Activated CD4-positive, CD25-positive, alpha-beta regulatory T cell treated with anti-CD3 and anti-CD28 coated beads, Interleukin-2, amount 50 U/mL, for 16 hours (primary cell): ENCODE measurements around the gene CPEB2.
"Not testable (repeated sequence)": the region's sequence is repeated elsewhere in the genome, so short reads cannot be mapped to it uniquely, and the experiment has no call there.

Source experiments
- DNase-seq: peaks from one replicate; pipeline ENCODE4 v3.0.0-alpha.2; 2020; ENCODE audit warnings: low read depth, low spot score

The CPEB2 gene

DNA sequence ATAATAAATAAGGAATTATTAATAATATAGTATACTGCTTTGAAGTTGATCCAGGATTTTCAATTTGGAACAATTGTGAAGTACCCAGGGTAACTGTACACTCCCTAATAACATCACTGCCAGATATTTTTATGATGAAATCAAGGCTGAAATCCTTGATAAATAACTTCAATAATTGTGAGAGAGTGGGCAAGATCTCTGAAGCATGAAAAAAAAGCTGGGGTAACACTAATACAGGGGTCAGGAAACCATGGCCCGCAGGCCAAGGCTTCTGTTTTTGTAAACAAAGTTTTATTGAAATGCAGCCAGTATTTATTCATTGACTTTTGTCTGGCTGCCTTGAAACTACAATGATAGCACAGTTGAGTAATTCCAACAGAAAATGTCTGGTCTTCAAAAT lies 41.6 kb downstream of the CPEB2 start:
- no peak for DNase-seq

GRCh38 chr4:15054541-15054940 lies 52.3 kb downstream of the CPEB2 start:
- no peak for DNase-seq

- no peak for DNase-seq
Observed at GRCh38 chr4:15060213-15060612, 57.9 kb downstream of the CPEB2 start.

GRCh38 chr4:15063341-15063740 lies 61.1 kb downstream of the CPEB2 start:
- DNase-seq: no peak

DNA sequence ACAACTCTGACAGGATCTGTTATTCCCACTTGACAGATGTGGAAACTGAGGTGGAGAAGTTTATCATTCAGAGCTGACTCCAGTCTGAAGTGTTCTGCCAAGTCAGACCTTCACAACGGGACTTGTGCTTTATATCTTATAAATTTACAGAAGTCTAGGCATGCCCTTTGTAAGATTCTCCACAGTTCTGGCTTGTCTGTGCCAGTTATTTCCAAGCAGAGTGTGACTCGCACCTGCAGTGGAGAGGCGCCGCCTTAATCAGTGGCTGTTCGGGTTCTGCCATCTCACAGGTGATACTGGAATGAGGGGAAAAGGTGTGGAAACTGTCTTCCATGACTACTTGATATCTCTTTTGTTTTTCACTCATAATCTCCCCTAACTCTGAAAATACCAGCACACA lies 63.2 kb downstream of the CPEB2 start:
- DNase-seq: no peak

DNA sequence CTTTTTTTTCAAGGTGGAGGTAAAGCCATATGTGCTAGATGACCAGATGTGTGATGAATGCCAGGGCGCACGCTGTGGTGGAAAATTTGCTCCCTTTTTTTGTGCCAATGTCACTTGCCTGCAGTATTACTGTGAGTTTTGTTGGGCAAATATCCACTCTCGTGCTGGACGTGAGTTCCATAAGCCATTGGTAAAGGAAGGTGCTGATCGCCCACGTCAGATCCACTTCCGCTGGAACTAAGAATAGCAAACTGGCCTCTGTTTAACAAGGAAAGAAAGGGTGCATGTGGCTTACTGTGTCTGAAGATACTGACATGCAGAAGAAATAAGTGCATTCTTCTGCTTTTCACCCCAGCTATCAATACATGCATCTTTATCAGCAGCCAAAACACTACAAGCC lies 63.9 kb downstream of the CPEB2 start:
- DNase-seq: no peak

- DNase-seq: no peak
Observed at GRCh38 chr4:15068298-15068697, 66.0 kb downstream of the CPEB2 start.

- no peak for DNase-seq
Observed at GRCh38 chr4:15075875-15076274, 73.6 kb downstream of the CPEB2 start.

DNA sequence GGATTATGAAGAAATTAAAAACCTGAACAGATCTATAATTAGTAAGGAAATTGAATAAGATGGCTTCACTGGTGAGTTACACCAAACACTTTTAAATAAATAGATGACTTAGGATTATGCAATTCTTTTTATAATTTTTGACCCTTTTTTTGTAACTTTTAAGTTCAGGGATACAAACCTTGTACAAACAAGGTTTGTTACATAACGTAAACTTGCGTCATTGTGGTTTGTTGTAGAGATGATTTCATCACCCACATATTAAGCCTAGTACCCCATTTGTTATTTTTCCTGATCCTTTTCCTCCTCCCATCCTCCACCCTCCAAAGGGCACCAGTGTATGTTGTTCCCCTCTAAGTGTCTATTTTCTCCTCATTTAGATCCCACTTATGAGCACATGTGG lies 75.7 kb downstream of the CPEB2 start:
- DNase-seq: no peak

DNA sequence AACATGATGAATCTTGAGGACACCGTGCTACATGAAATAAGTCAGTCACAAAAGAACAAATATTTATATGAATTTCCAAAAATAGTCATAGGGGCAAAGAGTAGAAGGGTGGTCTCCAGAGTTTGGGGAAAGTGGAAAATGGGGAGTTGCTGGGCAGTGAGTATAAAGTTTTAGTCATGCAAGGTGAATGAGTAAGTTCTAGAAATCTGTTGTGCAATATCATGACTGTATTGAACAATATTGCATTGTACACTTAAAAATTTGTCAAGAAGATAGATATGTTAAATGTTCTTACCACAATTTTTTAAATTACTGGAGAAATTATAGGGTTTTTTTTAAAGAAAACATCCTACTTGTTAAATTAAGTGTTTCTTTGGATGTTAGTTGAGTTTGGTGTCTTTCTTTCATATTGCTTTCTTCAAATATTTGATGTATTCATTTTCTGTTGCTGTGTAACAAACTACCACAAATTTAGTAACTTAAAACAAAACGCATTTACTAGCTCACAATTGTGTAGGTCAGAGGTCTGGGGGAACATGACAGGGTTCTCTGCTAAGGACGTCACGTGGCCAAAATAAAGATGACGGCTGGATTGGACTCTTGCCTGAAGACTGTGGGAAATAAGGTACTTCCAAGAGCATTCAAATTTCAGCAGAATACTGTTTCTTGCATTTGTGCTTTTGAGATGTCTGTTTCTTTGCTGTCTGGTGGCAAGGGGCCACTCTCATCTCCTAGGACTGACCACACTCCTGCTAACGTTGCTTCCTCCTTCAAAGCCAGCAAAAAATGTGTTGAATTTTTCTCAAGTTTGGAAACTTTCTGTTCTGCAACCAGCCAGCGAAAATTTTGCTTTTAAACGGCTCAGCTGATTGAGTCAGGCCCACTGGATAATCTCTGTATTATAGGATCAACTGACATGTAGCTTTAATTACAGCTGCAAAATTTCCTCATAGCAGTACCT lies 76.7 kb downstream of the CPEB2 start:
- DNase-seq: no peak

GRCh38 chr4:15084780-15085179 lies 82.5 kb downstream of the CPEB2 start:
- no peak for DNase-seq

DNA sequence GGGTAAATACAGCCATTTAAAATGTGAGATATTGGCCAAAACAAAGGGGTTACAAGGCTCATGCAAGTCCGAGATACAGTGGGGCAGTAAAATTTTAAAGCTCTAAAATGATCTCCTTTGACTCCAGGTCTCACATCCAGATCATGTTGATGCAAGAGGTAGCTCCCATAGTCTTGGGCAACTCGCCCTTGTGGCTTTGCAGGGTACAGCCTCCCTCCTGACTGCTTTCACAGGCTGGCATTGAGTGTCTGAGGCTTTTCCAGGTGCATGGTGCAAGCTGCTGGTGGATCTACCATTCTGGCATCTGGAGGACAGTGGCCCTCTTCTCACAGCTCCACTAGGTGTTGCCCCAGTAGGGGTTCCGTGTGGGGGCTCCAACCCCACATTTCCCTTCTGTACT lies 83.5 kb downstream of the CPEB2 start:
- DNase-seq: not testable (repeated sequence)

- not testable (repeated sequence) for DNase-seq
Observed at GRCh38 chr4:15086259-15086658, 84.0 kb downstream of the CPEB2 start.

- no peak for DNase-seq
Observed at GRCh38 chr4:15088394-15089035, 86.2 kb downstream of the CPEB2 start.

DNA sequence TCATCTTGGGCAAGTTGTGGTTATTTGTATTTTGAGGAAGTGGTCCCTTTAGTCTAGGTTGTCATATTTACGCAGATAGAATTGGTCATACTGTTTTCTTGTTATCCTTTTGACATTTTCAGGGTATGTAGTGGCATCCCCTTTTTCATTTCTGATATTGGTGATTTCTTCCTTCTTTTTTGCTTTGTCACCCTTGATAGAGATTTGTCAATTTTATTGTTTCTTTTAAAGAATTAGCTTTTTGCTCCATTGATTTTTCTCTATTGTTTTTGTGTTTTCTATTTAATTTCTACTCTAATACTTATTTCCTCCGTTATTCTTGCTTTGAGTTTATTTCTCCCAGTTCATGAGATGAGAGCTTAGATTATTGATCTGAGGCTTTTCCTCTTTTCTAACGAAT lies 87.7 kb downstream of the CPEB2 start:
- DNase-seq: no peak

- no peak for DNase-seq
Observed at GRCh38 chr4:15100380-15100779, 98.1 kb downstream of the CPEB2 start.

DNA sequence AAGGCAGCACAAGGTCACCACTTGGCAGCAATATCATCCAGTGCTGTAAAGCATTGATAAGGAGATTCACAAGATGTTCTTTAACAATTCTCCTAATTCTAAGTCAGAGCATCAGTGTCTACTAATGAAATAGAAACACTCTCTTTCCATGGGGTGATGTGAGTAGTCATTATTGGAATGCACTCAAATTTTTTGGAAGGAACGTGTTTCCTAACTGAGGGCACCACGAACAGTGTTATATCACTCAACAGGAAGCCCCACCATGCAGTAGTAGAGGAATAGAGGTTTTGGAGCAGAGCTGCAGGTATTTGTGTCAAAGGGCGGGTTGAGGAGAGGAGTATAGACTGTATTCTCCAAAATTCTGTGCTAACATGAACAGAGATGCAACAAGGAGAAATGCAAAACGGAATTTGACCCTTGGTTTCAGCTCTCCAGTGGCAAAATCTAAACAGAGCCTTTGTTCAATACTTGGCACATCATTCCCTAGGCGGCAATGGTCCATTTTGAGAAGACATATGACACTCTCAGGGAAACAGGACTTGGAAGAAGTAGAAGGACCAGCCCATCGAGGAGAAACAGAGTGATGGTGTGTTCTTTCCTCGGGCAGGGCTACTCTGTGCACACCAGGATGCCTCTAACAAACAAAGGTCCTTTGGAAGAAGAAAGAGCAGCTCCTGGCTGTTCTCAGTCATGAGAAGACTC lies 98.9 kb downstream of the CPEB2 start:
- no peak for DNase-seq

- DNase-seq: no peak
Observed at GRCh38 chr4:15104825-15105224, 102.5 kb downstream of the CPEB2 start.

- no peak for DNase-seq
Observed at GRCh38 chr4:15106399-15106798, 104.1 kb downstream of the CPEB2 start.

DNA sequence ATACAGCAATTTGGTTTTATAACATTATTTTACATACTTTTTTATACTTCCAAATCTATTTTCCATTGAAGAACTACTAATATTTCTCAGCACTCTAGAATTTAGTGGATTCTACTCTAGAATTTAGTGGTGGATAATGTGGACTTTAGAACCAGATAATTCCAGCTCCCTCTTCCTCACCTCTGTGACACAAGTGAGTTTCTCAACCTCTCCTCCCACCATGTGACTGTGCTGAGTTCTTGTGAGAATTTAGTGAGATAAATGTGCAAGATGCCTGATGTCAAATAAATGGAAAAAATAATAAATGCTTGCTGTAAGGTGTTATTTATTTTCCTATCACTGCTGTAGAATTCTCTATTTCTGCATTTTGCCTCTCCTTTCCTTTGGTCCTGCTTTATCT lies 107.3 kb downstream of the CPEB2 start:
- DNase-seq: no peak

- DNase-seq: no peak
Observed at GRCh38 chr4:15110120-15110571, 107.9 kb downstream of the CPEB2 start.

DNA sequence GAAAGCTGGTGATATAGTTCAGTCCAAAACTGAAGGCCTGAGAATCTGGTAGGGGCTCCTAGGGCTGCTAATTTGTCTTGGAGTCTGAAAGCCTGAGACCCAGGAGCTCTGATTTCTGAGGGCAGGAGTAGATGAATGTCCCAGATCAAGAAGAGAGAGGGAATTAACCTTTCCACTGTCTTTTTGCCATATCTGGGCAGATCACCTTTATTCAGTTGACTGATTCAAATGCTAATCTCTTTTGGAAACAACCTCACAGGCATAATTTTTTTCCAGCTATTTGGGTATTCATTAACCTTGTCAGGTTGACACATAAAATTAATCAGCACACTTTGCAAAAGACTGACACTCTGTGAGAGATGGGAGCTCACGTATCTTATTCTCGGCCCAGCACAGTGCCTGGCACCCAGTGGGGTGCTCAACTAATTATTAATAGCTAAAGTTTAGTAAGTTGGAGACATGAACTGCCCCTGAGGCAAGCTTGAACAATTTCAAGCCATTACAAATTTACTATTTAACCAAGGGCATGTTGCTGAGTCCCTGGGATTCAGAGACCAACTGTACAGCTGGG lies 114.3 kb downstream of the CPEB2 start:
- DNase-seq: no peak
